GOT3 (cell line): ENCODE results near the gene ISYNA1.

Source experiments
- DNase-seq: peaks from one replicate; lab custom pipeline; 2025; ENCODE audit warnings: mixed read lengths; lab: John Stamatoyannopoulos, UW

Gene ISYNA1

DNA sequence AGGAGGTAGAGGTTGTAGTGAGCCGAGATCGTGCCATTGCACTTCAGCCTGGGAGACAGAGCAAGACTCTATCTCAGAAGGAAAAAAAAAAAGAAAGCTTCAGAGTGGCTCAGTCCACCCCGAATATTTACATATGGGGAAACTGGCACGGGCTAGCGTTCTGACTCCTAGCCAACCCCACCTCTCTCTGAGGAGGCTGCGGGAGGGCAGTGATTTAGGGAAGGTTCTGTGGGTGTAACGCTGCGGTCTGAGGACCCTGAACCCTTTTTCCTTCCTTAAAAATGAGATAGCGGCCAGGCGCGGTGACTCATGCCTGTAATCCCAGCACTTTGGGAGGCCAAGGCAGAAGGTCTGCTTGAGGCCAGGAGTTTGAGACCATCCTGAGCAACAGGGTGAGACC, 45.5 kb downstream of the ISYNA1 start:
- no peak for DNase-seq

DNA sequence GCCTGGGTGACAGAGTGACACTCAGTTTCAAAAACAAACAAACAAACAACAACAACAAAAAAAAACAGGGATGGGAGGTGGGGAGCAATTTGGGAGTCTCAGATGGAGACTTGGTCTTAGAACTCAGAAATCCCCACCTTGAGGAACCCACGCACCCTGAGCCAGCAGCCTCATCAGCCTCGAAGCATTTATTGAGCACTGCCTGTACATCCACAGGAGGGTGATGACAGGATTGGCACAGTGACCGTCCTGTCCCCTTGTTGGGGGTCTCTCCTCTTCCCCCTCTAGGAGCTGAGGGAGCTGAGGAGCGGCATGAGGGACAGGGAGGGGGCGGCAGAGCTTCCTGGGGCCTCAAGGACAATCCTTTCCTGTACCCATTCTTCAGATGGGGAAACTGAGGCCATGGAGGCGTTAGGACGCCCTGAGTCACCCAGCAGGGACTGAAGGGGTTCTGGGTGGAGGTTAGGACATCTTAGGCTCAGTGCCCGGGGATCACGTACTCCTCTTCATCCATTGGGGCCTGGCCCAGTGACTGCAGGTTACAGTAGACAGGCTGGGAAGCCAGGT, 46.3 kb downstream of the ISYNA1 start:
- DNase-seq = no peak

DNA sequence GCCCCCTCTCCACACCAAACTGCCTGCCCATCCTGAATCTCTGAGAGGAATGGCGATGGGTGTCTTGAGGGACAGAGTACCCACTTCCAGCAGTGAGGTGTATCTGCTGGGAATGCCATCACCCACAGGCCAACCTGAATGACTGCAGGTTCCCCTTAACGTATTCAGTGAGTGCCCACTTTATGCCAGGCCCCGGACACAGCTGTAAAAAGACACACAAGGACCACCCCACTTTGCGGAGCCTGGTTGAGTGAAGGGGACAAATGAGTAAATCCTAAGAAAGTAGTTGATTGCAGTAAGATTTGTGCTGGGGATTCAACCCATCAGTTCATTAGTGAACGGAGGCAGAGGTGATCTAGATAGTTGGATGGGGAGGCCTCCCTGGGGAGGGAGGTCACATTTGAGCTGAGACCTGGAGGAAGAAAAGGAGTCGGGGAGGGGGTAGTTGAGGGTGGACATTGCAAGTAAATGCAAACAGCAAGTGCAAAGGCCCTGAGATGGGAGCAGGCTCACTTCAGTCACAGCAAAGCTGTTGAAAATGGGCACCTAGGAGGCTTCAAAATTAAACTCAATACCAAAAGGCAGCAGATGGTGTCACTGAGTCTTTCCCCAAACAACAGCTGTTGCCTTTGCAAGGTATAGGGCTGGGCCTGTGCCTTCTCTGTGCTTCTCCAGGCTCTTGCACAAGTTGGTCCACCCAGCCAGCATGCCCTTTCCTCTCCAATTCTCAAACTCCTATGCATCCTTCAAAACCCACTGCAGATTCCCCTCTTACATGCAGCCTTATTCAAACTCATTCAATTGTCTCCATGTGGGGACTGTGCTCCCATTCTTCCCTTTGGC, 47.6 kb downstream of the ISYNA1 start:
- no peak for DNase-seq

- no peak for DNase-seq
Observed at GRCh38 chr19:18389726-18390064, 48.2 kb downstream of the ISYNA1 start.

GRCh38 chr19:18388960-18389725, 48.8 kb downstream of the ISYNA1 start:
- no peak for DNase-seq

GRCh38 chr19:18388100-18388959, 49.6 kb downstream of the ISYNA1 start:
- DNase-seq = no peak

- no peak for DNase-seq
Observed at GRCh38 chr19:18386543-18387271, 51.2 kb downstream of the ISYNA1 start.

DNA sequence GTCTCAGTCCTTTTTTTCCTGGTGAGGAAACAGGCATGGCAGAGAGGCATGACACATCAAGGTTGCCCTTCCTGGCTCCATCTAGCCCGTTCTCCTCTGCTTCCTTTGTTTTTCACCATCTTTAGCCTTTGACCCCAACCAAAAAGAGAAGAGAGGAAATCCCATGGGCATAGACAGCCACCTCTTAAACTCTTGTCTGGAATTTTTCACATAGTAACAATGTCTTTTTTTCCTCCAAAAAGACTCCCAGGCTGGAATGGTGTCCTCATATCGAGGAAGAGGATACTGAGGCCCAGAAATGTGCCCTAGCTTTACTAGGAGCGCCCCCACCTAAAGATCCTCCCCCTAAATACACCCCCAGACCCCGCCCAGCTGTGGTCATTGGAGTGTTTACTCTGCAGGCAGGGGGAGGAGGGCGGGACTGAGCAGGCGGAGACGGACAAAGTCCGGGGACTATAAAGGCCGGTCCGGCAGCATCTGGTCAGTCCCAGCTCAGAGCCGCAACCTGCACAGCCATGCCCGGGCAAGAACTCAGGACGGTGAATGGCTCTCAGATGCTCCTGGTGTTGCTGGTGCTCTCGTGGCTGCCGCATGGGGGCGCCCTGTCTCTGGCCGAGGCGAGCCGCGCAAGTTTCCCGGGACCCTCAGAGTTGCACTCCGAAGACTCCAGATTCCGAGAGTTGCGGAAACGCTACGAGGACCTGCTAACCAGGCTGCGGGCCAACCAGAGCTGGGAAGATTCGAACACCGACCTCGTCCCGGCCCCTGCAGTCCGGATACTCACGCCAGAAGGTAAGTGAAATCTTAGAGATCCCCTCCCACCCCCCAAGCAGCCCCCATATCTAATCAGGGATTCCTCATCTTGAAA, 52.0 kb downstream of the ISYNA1 start, which contains the start of gene GDF15:
TSS of gene GDF15 (plus strand) at position 484 of the 868 bp plus-strand sequence. CDS start at position 516, 32 bp downstream.
- DNase-seq = no peak

DNA sequence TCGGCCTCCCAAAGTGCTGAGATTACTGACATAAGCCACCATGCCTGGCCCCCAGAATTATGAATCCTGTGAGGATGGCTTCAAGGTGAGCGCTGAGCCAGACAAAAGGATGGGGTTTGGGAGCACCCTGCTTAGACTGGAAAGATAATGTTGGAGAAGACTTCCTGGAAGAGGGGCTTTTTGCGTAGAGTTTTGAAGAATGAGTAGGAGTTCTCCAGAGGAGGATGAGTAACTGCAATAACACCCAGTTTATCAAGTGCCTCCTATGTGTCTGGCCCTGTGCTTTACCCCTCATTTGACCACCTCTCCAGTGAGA, 52.6 kb downstream of the ISYNA1 start:
- no peak for DNase-seq

- DNase-seq = no peak
Observed at GRCh38 chr19:18384775-18385174, 53.2 kb downstream of the ISYNA1 start.
